Muscle layer of colon (tissue), 2 donors: ENCODE data around the gene CRADD.

Experiments used
- H3K27ac ChIP-seq: one replicate; pipeline ENCODE4 v1.7.0; 2013; ENCODE audit warnings: low read depth, mild to moderate bottlenecking, low read length, moderate library complexity
- H3K27me3 ChIP-seq, 2 donors: one replicate each; pipeline ENCODE4 v1.7.0; 2013; ENCODE audit warnings: low read length in 2 of 2, mild to moderate bottlenecking in 2 of 2; ENCODE audit not compliant: insufficient read depth in 2 of 2, control insufficient read depth in 1 of 2
- H3K36me3 ChIP-seq: one replicate; pipeline ENCODE4 v1.7.0; 2013; ENCODE audit warnings: mild to moderate bottlenecking, low read length; ENCODE audit not compliant: insufficient read depth
- H3K4me1 ChIP-seq: one replicate; pipeline ENCODE4 v1.7.0; 2013; ENCODE audit warnings: mild to moderate bottlenecking, low read length; ENCODE audit not compliant: insufficient read depth
- H3K4me3 ChIP-seq, 2 donors: one replicate each; pipeline ENCODE4 v1.7.0; 2013; ENCODE audit warnings: low read length in 2 of 2, low read depth in 1 of 2, mild to moderate bottlenecking in 1 of 2, moderate library complexity in 1 of 2
- H3K9ac ChIP-seq: one replicate; pipeline ENCODE4 v1.7.0; 2013; ENCODE audit warnings: low read length
- H3K9me3 ChIP-seq: one replicate; pipeline ENCODE4 v1.7.0; 2013; ENCODE audit warnings: mild to moderate bottlenecking, low read length
- donor health status: abdominal sarcoma.
- donor health status: Adenocarcinoma of cecum.

CRADD gene

GRCh38 chr12:93653712-93654111 is 23.5 kb upstream of the CRADD start:
- Histone ChIP-seq H3K27ac (no peak overlapping the region), H3K4me1 (no peaks in the 10 kb centered on the region), H3K9ac (no peak overlapping the region), H3K36me3 (no peaks in the 10 kb centered on the region), H3K9me3 (no peaks in the 10 kb centered on the region), H3K27me3 (no peaks in the 10 kb centered on the region), H3K4me3 (no peak overlapping the region)

- Histone ChIP-seq H3K9me3 (no peaks in the 10 kb centered on the region), H3K27me3 (no peaks in the 10 kb centered on the region), H3K27ac (no peak overlapping the region), H3K9ac (no peak overlapping the region), H3K4me1 (no peaks in the 10 kb centered on the region), H3K4me3 (no peak overlapping the region), H3K36me3 (no peaks in the 10 kb centered on the region)
Observed at GRCh38 chr12:93654421-93654820, 22.8 kb upstream of the CRADD start.

GRCh38 chr12:93657071-93657470 is 20.1 kb upstream of the CRADD start:
- Histone ChIP-seq H3K36me3 (no peaks in the 10 kb centered on the region), H3K27me3 (no peaks in the 10 kb centered on the region), H3K9ac (no peak overlapping the region), H3K4me3 (no peak overlapping the region), H3K4me1 (no peaks in the 10 kb centered on the region), H3K9me3 (no peaks in the 10 kb centered on the region), H3K27ac (no peak overlapping the region)

DNA sequence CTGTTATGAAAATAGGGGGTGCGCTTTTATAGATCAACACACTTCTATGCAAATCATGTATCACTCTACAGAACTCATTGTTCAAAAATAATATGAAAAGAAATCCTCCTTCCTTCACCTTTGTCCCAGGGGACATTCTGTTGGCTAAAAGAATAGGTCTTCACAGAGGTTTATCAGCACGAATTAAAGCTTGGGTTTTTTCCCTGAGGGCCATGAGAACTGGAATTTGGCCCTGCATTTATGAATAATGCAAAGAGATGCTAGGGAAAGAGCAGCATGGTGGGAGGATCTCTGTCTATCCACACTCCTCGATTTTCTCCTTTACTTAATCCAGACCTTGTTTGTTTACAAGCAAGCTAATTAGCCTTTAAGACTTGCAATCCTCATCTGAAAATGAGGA is 16.2 kb upstream of the CRADD start:
- H3K36me3 ChIP-seq = no peaks in the 10 kb centered on the region
- no peaks in the 10 kb centered on the region for H3K4me1 ChIP-seq
- no peaks in the 10 kb centered on the region for H3K9me3 ChIP-seq
- no peaks in the 10 kb centered on the region for H3K27me3 ChIP-seq
- H3K4me3 ChIP-seq = no peak overlapping the region
- no peak overlapping the region for H3K9ac ChIP-seq
- H3K27ac ChIP-seq = no peak overlapping the region

DNA sequence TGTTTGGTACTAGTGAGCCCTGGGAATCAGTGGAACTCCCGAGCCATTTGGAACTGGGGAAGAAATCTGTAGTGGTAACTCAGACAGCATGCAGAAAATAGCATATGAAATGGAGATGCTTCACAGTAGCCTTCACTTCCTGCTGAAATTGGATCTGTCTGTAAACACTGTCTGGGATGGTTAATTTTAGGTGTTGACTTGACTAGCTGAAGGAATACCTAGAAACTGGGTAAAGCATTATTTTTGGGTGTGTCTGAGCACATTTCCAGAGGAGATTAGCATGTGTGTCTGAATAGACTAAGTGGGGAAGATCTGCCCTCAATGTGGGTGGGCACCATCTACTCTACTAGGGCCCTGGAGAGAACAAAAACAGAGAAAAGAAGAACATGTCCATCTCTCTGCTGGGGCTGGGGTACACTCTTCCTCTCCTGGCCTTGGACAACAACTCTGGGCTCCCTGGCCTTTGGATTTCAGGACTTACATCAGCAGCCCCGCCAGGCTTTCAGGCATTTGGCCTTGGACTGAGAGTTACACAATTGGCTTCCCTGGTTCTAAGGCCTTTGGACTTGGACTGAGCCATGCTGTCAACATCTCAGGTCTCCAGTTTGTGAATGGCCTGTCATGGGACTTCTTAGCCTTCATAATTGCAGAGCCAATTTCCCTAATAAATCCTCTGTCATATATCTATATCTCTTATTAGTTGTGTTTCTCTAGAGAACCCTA is 14.0 kb upstream of the CRADD start:
- H3K9ac ChIP-seq = no peak overlapping the region
- no peak overlapping the region for H3K27ac ChIP-seq
- H3K4me1 ChIP-seq = no peaks in the 10 kb centered on the region
- H3K9me3 ChIP-seq = no peaks in the 10 kb centered on the region
- no peaks in the 10 kb centered on the region for H3K27me3 ChIP-seq
- H3K36me3 ChIP-seq = no peaks in the 10 kb centered on the region
- H3K4me3 ChIP-seq = no peak overlapping the region

- Histone ChIP-seq H3K36me3 (no peaks in the 10 kb centered on the region), H3K27me3 (no peaks in the 10 kb centered on the region), H3K9ac (no peak overlapping the region), H3K4me3 (no peak overlapping the region), H3K4me1 (no peaks in the 10 kb centered on the region), H3K9me3 (no peaks in the 10 kb centered on the region), H3K27ac (no peak overlapping the region)
Observed at GRCh38 chr12:93663729-93664084, 13.5 kb upstream of the CRADD start.

DNA sequence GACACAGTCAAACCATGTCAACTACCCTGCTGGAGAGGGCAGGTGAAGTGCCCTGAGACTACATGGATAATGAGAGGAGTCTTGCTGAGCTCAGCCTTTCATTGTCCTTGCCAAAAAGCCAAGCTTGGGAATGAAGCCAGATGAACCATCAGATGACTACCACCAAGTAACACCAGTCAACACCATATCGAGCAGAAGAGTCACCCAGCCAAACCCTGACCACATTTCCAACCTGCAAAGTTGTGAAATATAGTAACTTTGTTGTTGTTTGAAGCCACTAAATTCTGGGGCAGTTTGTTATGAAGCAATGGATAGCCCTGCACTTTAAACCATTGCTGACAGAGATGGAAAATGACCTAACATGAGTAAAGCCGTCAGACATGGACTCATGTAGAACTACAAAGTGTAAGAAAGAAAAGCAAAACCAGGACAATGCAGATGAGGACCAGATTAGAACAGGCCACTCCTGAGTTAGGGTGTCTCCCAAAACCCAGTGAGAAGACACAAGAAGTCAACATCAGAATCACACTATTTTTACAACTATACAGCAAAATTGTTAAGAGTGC is 12.5 kb upstream of the CRADD start:
- H3K27me3 ChIP-seq = no peaks in the 10 kb centered on the region
- no peak overlapping the region for H3K9ac ChIP-seq
- no peak overlapping the region for H3K4me3 ChIP-seq
- H3K27ac ChIP-seq = no peak overlapping the region
- no peaks in the 10 kb centered on the region for H3K9me3 ChIP-seq
- no peaks in the 10 kb centered on the region for H3K4me1 ChIP-seq
- H3K36me3 ChIP-seq = no peaks in the 10 kb centered on the region

DNA sequence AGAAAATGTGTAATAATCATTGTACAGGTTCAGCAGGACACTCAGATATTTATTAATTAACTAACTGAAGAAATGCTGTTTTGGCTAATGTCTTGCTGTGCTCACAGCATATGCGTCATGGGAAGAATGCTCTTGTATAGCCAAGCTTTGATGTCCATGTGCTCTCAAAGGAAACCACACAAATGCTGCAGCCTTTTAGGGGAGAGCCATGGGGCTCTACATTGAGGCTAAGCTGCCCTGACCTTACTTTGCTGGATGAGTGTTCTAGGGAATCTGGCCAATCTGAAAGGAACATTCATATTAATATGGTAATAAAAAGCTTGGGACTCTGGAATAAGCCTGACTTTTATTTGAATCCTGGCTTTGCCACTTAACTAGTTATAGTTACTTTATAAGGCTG is 9.5 kb upstream of the CRADD start:
- Histone ChIP-seq H3K27ac (no peak overlapping the region), H3K4me3 (no peak overlapping the region), H3K9ac (no peak overlapping the region), H3K36me3 (no peaks in the 10 kb centered on the region), H3K9me3 (no peaks in the 10 kb centered on the region), H3K4me1 (no peaks in the 10 kb centered on the region), H3K27me3 (no peaks in the 10 kb centered on the region)

DNA sequence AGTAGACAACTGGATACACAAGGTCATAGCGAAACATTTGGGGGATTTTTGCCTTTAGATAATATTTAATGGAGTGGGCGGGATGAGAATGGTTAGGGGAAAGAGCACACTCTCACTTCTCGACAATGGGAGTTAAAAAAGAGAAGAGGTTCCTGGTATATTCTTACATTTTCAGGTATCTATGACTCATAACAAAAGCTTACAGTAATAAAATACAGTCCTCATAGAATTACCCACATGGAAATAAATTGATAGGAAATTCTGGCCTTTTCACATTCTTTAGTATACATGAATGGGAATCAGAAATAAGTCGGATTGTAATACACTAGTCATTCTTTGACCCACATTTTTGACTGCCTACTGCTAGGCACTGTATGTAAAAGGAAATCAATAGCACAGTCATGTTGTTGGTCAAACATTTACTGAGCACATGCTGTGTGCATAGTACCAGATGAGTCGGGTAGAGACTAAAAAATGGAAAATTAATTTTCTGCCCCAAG is 8.2 kb upstream of the CRADD start:
- Histone ChIP-seq H3K36me3 (no peaks in the 10 kb centered on the region), H3K27me3 (no peaks in the 10 kb centered on the region), H3K27ac (no peak overlapping the region), H3K9me3 (no peaks in the 10 kb centered on the region), H3K4me1 (no peaks in the 10 kb centered on the region), H3K9ac (no peak overlapping the region), H3K4me3 (no peak overlapping the region)

GRCh38 chr12:93669452-93669851 is 7.7 kb upstream of the CRADD start:
- Histone ChIP-seq H3K9me3 (no peaks in the 10 kb centered on the region), H3K36me3 (no peaks in the 10 kb centered on the region), H3K27me3 (no peaks in the 10 kb centered on the region), H3K4me3 (no peak overlapping the region), H3K9ac (no peak overlapping the region), H3K27ac (no peak overlapping the region), H3K4me1 (no peaks in the 10 kb centered on the region)

DNA sequence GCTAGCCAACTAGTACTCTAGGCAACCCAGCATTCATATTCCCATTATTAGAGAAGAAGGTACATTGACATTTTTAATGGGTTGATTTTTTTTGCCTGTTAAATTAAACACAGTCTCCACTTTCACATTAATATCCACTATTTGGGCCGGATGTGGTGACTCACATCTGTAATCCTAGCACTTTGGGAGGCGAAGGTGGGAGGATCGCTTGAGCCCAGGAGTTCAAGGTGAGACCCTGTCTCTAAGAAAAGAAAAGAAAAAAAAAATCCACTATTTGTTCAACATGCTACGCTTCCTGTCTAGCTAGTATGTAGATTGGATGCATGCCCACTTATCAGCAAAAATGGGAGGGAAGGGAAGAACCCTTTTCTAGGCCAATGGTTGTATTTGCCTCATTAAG is 7.1 kb upstream of the CRADD start:
- Histone ChIP-seq H3K9me3 (no peaks in the 10 kb centered on the region), H3K27ac (no peak overlapping the region), H3K9ac (no peak overlapping the region), H3K27me3 (no peaks in the 10 kb centered on the region), H3K4me1 (no peaks in the 10 kb centered on the region), H3K4me3 (no peak overlapping the region), H3K36me3 (no peaks in the 10 kb centered on the region)

GRCh38 chr12:93671044-93671443 is 6.1 kb upstream of the CRADD start:
- Histone ChIP-seq H3K27me3 (no peaks in the 10 kb centered on the region), H3K9ac (no peak overlapping the region), H3K4me1 (no peaks in the 10 kb centered on the region), H3K9me3 (no peaks in the 10 kb centered on the region), H3K27ac (no peak overlapping the region), H3K4me3 (no peak overlapping the region), H3K36me3 (no peaks in the 10 kb centered on the region)
